ENCODE data around the gene PRR36.

DNA sequence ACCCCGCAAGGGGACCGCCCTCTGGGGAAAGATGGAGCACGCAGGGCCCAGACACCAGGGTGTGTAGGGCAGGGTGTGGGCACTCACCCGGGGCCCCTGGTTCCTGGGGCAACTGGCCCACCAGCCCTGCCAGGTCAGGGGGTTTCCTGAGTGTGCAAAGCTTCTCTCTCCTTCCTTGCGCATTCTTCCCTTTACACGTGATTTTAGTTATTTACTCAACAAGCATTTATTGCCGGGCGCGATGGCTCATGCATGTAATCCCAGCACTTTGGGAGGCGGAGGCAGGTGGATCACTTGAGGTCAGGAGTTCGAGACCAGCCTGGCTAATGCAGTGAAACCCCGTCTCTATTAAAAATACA lies 20.4 kb downstream of the PRR36 start:
- TF ChIP-seq, protein P1, sequence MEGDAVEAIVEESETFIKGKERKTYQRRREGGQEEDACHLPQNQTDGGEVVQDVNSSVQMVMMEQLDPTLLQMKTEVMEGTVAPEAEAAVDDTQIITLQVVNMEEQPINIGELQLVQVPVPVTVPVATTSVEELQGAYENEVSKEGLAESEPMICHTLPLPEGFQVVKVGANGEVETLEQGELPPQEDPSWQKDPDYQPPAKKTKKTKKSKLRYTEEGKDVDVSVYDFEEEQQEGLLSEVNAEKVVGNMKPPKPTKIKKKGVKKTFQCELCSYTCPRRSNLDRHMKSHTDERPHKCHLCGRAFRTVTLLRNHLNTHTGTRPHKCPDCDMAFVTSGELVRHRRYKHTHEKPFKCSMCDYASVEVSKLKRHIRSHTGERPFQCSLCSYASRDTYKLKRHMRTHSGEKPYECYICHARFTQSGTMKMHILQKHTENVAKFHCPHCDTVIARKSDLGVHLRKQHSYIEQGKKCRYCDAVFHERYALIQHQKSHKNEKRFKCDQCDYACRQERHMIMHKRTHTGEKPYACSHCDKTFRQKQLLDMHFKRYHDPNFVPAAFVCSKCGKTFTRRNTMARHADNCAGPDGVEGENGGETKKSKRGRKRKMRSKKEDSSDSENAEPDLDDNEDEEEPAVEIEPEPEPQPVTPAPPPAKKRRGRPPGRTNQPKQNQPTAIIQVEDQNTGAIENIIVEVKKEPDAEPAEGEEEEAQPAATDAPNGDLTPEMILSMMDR (conservative IDR thresholded peaks at IDR 0.05; ENCODE audit: low read length): no peak
- no peak for TF ChIP-seq EZH2phosphoT487 (IDR thresholded peaks at IDR 0.05; ENCODE audit: borderline replicate concordance, low read depth, low read length)

All from OCI-LY7 (cell line).